HG03196 (cell line): ENCODE data around the gene TAOK2.

Experiments used
- ATAC-seq: cut with Tn5 transposase; IDR thresholded peaks from one replicate; pipeline ENCODE4 v1.9.1; 2021; ENCODE audit not compliant: unreplicated experiment

Gene TAOK2

DNA sequence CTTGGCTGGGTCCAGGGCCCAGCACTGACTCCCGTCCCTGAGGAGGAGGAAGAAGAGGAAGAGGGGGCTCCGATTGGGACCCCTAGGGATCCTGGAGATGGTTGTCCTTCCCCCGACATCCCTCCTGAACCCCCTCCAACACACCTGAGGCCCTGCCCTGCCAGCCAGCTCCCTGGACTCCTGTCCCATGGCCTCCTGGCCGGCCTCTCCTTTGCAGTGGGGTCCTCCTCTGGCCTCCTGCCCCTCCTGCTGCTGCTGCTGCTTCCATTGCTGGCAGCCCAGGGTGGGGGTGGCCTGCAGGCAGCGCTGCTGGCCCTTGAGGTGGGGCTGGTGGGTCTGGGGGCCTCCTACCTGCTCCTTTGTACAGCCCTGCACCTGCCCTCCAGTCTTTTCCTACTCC, 13.3 kb downstream of the TAOK2 start:
- ATAC-seq: no peak

GRCh38 chr16:29987371-29988085, 13.9 kb downstream of the TAOK2 start:
- no peak for ATAC-seq

GRCh38 chr16:29988346-29989075, 14.8 kb downstream of the TAOK2 start:
- ATAC-seq: no peak

DNA sequence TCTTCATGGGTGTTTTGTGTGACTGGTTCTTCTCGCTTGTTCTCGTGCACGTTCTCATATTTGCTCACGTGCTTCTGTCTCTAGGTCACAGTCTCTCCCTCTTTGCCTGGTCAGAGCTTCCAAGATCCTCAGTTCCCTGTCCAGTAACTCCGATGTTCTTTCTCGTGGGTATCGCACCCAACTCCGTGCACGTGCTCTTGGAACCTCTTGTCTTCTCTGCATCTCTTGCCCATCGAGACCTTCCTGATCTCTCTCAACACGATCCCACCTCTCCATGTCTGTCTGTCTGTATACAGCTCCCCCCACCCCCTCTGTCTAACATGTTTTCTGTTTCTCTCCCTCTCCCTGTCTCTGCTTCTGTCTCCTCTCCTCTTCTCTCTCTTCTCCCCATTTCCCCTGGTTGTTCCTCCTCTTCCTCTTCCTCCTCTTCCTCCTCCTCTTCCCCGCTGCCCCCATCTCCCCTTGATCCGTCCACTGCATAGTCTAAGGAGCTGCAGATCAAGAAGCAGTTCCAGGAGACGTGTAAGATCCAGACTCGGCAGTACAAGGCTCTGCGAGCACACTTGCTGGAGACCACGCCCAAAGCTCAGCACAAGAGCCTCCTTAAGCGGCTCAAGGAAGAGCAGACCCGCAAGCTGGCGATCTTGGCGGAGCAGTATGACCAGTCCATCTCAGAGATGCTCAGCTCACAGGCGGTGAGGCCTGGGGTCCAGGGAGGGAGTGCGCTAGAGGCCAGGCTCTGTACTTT, 15.6 kb downstream of the TAOK2 start:
- ATAC-seq: no peak

- ATAC-seq: no peak
Measured at GRCh38 chr16:29990034-29990433, 16.4 kb downstream of the TAOK2 start.

DNA sequence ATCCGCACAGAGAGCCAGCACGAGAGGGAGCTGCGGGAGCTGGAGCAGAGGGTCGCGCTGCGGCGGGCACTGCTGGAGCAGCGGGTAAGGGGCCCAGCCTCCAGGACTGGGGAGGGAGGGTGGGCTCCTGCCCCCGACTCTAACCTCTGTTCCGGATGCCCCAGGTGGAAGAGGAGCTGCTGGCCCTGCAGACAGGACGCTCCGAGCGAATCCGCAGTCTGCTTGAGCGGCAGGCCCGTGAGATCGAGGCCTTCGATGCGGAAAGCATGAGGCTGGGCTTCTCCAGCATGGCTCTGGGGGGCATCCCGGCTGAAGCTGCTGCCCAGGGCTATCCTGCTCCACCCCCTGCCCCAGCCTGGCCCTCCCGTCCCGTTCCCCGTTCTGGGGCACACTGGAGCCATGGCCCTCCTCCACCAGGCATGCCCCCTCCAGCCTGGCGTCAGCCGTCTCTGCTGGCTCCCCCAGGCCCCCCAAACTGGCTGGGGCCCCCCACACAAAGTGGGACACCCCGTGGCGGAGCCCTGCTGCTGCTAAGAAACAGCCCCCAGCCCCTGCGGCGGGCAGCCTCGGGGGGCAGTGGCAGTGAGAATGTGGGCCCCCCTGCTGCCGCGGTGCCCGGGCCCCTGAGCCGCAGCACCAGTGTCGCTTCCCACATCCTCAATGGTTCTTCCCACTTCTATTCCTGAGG, 17.4 kb downstream of the TAOK2 start:
- no peak for ATAC-seq

DNA sequence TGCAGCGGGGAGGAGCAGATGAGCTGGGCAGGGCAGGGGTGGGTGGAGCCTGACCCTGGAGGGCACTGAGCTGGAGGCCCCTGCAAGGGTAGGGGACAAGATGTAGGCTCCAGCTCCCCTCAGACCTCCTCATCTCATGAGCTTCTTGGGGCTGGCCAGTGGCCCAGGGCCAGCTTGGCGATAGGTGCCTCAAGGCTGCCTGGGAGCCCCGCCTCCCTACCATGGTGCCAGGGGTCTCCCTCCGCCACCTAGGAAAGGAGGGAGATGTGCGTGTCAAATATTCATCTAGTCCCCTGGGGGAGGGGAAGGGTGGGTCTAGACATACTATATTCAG, 17.9 kb downstream of the TAOK2 start:
- no peak for ATAC-seq

DNA sequence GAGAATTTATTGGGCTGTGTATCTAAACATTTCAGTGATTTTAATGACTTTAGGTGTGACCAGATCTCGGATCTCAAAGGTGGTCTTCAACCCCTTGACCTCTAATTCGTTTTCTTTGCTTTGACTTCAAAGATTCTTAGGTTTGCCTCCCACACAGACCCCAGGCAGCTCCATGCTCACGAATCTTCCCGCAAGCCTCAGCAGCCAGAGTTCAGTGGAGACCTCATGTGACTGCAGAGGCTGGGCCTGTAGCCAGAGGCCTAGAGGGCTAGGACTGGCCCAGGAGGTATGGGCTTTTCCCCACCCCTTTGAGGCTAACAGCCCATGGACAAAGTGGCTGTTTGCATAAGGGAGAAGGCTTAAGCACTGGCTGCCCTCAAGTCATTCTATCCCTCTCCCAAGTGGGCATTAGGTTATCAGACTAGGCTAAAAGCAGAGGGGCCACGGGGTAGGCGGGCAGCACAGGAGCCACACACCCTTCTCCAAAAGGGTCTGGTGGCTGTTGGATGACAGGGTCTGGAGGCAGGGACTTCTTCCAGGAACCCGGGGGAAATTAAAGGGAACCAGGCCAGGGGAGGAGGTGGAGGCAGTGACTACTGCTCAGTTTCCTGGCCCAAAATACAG, 18.8 kb downstream of the TAOK2 start:
- no peak for ATAC-seq

DNA sequence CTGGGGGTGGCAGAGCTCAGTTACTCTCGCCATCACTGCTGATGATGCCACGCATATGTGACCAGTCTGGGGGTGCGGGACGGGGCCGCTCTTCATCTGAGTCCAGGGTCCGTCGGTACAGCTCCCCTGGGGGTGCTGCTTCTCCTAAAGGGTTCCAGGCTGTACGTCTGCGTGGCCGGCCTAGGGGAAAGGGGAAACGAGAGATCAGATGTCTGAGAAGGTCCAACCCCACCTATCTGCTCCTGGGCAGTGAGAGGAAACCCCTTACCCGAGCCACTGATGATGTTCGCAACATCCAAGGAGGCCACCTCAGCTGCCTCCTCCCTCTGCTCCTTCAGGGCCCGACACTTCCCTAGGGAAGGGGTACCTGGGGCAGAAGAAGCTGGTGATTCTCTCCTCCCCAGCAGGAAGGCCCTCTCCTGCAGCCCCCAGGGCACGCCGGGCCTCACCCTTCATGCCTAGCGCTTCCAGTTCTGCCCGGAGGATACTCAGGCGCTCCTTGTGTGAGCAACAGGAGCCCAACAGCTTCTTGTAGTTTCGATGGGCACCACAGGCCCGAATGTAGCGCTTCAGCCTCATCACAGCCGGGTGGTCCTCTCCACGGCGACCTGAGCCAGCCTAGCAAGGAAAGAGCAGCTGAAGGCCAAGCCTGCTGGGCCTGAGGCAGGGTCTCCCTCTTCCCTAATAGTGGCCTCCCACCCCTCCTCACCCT, 19.7 kb downstream of the TAOK2 start:
- no peak for ATAC-seq

GRCh38 chr16:29993903-29994599, 20.4 kb downstream of the TAOK2 start:
- no peak for ATAC-seq

GRCh38 chr16:29994600-29995323, 21.1 kb downstream of the TAOK2 start:
- ATAC-seq: peak; percentile 23

DNA sequence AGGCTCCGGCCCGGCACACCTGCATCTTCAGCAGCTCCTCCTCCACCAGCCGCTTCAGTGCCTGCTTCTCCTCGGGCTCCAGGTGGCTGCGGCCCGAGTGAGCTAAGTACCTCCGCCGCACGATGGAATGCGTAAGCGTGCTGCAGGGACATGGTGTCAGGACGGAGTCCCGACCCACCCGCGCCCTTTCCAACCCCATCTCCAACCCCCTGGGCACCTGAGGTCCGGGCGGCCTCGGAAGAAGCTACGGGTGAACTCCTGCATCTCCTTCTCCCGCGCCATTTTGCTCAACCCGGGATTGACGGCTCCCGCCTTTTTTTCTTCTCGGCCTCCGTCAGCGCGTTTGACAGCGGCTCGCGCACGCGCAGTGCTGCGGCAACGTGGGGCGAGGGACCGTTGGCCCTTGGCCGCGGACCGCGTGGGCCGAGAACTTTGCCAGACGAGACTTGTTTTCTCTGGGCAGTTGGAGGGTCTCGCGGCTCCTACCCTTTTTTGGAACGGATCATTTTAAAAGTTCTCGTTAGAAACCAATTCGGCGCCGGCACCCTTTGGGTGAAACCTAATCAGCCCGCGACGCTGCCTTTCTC, 21.7 kb downstream of the TAOK2 start, which contains the start of gene HIRIP3:
Gene HIRIP3 (minus strand): TSS at position 294 of the 587 bp plus-strand sequence. CDS start 12 bp downstream, at position 282.
- peak; percentile 37 for ATAC-seq

- peak; percentile 85 for ATAC-seq
Measured at GRCh38 chr16:29995911-29996765, 22.5 kb downstream of the TAOK2 start, which contains the start of gene INO80E. Gene INO80E, plus strand, starts transcription at chr16:29996241. Its CDS starts 70 bp downstream, at chr16:29996311.

GRCh38 chr16:29996766-29997250, 23.1 kb downstream of the TAOK2 start:
- ATAC-seq: no peak

DNA sequence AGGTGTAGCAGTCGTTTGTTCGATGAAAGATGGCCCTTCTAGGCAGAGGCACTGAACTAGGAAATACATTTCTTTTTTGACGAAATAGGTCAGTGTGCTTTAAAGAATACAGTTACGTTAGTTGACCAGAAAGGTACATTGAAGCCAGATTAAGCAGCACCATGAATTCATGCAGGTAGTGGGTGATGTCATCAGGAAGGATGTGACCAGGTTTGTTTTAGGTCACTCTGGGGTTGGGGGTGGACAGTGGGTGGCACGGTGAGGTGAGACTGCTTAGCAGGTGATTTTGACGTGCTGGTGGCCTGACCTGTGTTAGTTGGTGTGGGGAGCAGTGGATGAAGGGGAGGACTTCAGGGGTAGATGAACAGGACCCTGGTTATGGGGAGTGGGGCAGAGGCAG, 25.9 kb downstream of the TAOK2 start:
- no peak for ATAC-seq

DNA sequence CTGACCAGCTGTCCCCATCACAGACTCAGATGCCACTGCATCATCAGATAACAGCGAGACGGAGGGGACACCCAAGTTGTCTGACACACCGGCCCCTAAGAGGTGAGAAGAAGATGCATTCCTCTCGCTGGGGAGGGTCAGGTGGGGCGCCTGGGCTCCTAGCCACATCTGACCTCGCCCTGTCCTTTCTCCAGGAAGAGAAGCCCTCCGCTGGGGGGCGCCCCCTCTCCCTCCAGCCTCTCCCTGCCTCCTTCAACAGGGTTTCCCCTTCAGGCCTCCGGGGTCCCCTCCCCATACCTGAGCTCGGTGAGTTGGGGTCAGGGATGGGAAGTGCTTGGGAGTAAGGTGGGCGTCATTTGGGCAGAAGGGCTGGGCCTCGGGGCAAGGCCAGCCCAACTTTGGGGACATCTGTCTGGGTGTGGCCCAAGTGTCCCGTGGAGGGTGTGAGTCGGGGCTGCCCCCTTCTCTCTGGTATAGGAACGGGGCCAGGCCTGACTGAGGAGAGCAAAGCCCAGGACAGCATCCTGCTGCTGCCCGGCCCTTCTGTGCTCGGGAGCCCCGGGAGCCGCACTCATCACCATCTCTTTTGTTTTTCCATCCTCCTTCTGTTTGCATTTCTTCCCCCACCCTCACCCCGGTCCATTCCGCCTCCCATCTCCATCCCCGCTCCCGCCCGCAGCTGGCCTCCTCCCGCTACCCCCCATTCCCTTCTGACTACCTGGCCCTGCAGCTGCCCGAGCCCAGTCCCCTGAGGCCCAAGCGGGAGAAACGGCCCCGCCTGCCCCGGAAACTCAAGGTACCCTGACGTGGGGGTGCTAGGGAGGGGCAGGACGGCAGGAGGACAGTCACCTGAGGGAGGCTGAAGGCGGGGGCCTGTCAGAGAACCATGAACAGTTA, 27.3 kb downstream of the TAOK2 start:
- no peak for ATAC-seq
